ENCODE results near the gene CCL5. TPM values are rescaled to one million over a fixed set of nuclear protein-coding genes. Genes with fewer than 3 reads are reported as not detected.

CCL5 gene
- total RNA-seq, 2 experiments from 2014 or later = 0.88 TPM; not detected in 1

DNA sequence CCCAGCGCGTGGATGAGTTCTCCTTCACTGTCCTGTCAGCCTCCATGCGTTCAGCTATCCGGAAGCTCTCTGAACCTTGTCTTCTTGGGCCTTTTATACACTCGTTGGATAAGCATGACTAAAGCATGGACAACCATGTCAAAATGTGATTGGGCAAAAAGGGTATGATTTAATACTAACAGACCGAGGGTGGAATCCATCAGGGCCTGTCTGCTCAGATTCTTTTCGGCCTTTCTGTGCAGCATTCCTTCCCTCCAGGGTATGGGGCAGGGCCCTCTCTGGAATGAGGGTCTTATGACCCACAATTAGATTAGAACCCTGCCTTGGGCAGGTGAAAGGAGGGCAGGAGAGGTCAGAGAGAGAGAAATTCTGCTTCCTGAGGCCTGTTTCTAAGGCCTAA, 14.0 kb upstream of the CCL5 start:
- POLR2A ChIA-PET = interaction anchor here (0.6 to 0.7 kb wide), 2 partner anchors 205 to 271 kb away, joined by 3 read pairs; no protein-coding TSS in a partner anchor
- H3K27ac ChIP-seq (ENCODE audit: low read depth, low read length, poor library complexity, severe bottlenecking) = no peak overlapping the region
- no peak overlapping the region for H3K4me3 ChIP-seq (ENCODE audit: low read depth, low read length, poor library complexity, severe bottlenecking)
- no peak overlapping the region for H2AFZ ChIP-seq (ENCODE audit: low read length)
- no TSS peak for BruUV-seq (replicated peaks)
- intact Hi-C loops (cut with micrococcal nuclease; ENCODE audit: unreplicated experiment) = no loop called here
- H4K20me1 ChIP-seq (ENCODE audit: insufficient read depth, low read length) = no peaks in the 10 kb centered on the region
- no peaks in the 10 kb centered on the region for H3K4me1 ChIP-seq (ENCODE audit: insufficient read depth, low read length, poor library complexity, severe bottlenecking)
- TF ChIP-seq EZH2phosphoT487 (IDR thresholded peaks at IDR 0.05; ENCODE audit: borderline replicate concordance, low read depth, low read length) (no peak), CTCF (conservative IDR thresholded peaks at IDR 0.05; ENCODE audit: low read length) (no peak)
- no peaks in the 10 kb centered on the region for H3K9me2 ChIP-seq (ENCODE audit: insufficient read depth, low read length)
- no peak overlapping the region for H3K4me2 ChIP-seq (ENCODE audit: low read length)
- DNase-seq (ENCODE audit: low spot score) = no peak
- H3K36me3 ChIP-seq (ENCODE audit: insufficient read depth, low read length) = no peaks in the 10 kb centered on the region
- H3K9me3 ChIP-seq (ENCODE audit: low read length) = no peaks in the 10 kb centered on the region
- no peaks in the 10 kb centered on the region for H3K79me2 ChIP-seq (ENCODE audit: insufficient read depth, low read depth, low read length)
- CTCF ChIA-PET (ENCODE audit: unreplicated experiment) = no interaction called here

DNA sequence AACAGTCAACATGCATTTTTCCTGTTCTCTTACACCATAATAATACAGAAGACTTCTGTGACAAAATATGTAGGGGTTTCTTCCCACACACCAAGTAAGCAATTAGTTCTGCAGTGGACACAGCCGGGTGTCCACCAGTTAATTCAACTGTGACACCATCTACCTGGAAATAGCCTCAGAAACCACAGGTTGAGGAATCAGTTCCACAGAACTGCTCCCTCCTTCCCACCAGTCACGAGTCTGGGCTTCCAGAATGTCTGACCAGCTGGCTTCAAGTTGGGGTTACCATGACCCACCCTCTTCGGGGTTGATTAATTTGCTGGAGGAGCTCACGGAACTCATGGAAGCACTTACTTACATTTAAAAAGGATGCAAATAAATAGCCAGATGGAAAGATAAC, 13.6 kb upstream of the CCL5 start:
- Histone ChIP-seq H3K27ac (ENCODE audit: low read depth, low read length, poor library complexity, severe bottlenecking) (no peak overlapping the region), H3K9me2 (ENCODE audit: insufficient read depth, low read length) (no peaks in the 10 kb centered on the region), H3K4me2 (ENCODE audit: low read length) (no peak overlapping the region), H2AFZ (ENCODE audit: low read length) (no peak overlapping the region), H3K4me1 (ENCODE audit: insufficient read depth, low read length, poor library complexity, severe bottlenecking) (no peaks in the 10 kb centered on the region), H3K79me2 (ENCODE audit: insufficient read depth, low read depth, low read length) (no peaks in the 10 kb centered on the region), H3K4me3 (ENCODE audit: low read depth, low read length, poor library complexity, severe bottlenecking) (no peak overlapping the region), H3K9me3 (ENCODE audit: low read length) (no peaks in the 10 kb centered on the region), H3K36me3 (ENCODE audit: insufficient read depth, low read length) (no peaks in the 10 kb centered on the region), H4K20me1 (ENCODE audit: insufficient read depth, low read length) (no peaks in the 10 kb centered on the region)
- intact Hi-C loops (cut with micrococcal nuclease; ENCODE audit: unreplicated experiment) = no loop called here
- TF ChIP-seq CTCF (conservative IDR thresholded peaks at IDR 0.05; ENCODE audit: low read length) (no peak), EZH2phosphoT487 (IDR thresholded peaks at IDR 0.05; ENCODE audit: borderline replicate concordance, low read depth, low read length) (no peak)
- ChIA-PET POLR2A (no interaction called here), CTCF (ENCODE audit: unreplicated experiment) (no interaction called here)
- no peak for DNase-seq (ENCODE audit: low spot score)
- no TSS peak for BruUV-seq (replicated peaks)

DNA sequence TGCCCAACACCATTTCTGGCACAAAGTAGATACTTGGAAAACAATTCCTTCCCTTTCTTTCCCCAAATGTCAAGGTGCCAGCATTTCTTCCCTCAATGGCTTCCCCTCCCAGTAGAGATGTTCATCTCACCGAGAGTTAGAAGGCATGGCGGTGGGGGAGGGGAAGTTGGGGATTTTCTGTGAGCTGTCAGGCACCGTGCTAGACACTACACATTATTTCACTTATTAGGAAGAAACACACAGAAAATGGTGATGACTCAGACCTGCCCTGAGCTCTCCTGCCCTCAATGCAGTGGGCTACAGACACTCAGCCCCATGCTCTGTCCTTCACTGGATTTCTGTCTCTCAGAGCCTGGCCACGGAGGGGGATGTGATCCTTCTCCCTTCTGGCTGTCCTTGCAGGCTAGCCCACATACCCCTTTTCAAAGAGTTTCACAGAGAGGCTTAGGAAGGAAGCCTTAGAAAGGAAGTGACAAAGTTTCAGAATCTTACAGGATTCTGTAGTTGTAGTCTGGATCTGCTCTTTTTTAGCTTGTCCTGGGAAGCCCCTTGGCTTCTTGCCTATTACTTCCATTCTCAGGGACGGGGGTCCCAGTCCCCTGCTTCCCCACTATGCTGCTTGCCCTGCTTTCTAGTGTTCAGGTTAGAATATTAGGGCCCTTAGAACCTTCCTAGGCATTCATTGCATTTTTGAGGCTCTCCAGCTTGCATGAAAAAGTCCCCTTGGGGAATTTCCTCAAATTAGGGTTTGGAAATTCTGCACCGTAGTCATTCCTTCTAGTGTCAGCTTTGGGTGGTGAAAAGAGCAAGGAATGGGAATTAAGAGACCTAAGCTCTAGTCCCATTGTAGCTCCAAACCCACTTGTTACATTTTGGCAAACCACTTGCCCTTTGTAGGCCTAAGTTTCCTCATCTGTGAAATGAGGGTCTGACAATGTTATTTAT, 12.2 kb upstream of the CCL5 start:
- TF ChIP-seq EZH2phosphoT487 (IDR thresholded peaks at IDR 0.05; ENCODE audit: borderline replicate concordance, low read depth, low read length) (no peak), CTCF (conservative IDR thresholded peaks at IDR 0.05; ENCODE audit: low read length) (no peak)
- POLR2A ChIA-PET = no interaction called here
- CTCF ChIA-PET (ENCODE audit: unreplicated experiment) = no interaction called here
- no peak overlapping the region for H3K27ac ChIP-seq (ENCODE audit: low read depth, low read length, poor library complexity, severe bottlenecking)
- no peaks in the 10 kb centered on the region for H3K9me2 ChIP-seq (ENCODE audit: insufficient read depth, low read length)
- no peak overlapping the region for H2AFZ ChIP-seq (ENCODE audit: low read length)
- no peak for DNase-seq (ENCODE audit: low spot score)
- no peak overlapping the region for H3K4me3 ChIP-seq (ENCODE audit: low read depth, low read length, poor library complexity, severe bottlenecking)
- intact Hi-C loops (cut with micrococcal nuclease; ENCODE audit: unreplicated experiment) = no loop called here
- no peak overlapping the region for H3K4me2 ChIP-seq (ENCODE audit: low read length)
- H3K36me3 ChIP-seq (ENCODE audit: insufficient read depth, low read length) = no peaks in the 10 kb centered on the region
- BruUV-seq (replicated peaks) = no TSS peak
- H3K9me3 ChIP-seq (ENCODE audit: low read length) = no peaks in the 10 kb centered on the region
- no peaks in the 10 kb centered on the region for H3K79me2 ChIP-seq (ENCODE audit: insufficient read depth, low read depth, low read length)
- no peaks in the 10 kb centered on the region for H4K20me1 ChIP-seq (ENCODE audit: insufficient read depth, low read length)
- H3K4me1 ChIP-seq (ENCODE audit: insufficient read depth, low read length, poor library complexity, severe bottlenecking) = no peaks in the 10 kb centered on the region

All from OCI-LY7 (cell line).